Breast epithelium (tissue), 3 donors: ENCODE results near the gene ASIP.

Source experiments
- POLR2AphosphoS5 ChIP-seq, 3 donors: sonication (generic); formaldehyde crosslinking; IDR thresholded peaks; one replicate each; pipeline ENCODE4 v1.6.1; 2017; ENCODE audit warnings: antibody characterized with exemption in 3 of 3
- TF ChIP-seq, protein P1 (sequence below), 3 donors: fragments of 450-650 bp; IDR thresholded peaks; one replicate each; pipeline ENCODE4 v1.5.1; 2016 to 2017; ENCODE audit warnings: antibody characterized with exemption in 3 of 3, mild to moderate bottlenecking in 3 of 3, moderate library complexity in 3 of 3

- TF ChIP-seq POLR2AphosphoS5 (IDR thresholded peaks at IDR 0.05) = no peak
- TF ChIP-seq, protein P1, sequence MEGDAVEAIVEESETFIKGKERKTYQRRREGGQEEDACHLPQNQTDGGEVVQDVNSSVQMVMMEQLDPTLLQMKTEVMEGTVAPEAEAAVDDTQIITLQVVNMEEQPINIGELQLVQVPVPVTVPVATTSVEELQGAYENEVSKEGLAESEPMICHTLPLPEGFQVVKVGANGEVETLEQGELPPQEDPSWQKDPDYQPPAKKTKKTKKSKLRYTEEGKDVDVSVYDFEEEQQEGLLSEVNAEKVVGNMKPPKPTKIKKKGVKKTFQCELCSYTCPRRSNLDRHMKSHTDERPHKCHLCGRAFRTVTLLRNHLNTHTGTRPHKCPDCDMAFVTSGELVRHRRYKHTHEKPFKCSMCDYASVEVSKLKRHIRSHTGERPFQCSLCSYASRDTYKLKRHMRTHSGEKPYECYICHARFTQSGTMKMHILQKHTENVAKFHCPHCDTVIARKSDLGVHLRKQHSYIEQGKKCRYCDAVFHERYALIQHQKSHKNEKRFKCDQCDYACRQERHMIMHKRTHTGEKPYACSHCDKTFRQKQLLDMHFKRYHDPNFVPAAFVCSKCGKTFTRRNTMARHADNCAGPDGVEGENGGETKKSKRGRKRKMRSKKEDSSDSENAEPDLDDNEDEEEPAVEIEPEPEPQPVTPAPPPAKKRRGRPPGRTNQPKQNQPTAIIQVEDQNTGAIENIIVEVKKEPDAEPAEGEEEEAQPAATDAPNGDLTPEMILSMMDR (IDR thresholded peaks at IDR 0.05) = no peak
Observed at GRCh38 chr20:34235875-34236274, 5.3 kb upstream of the ASIP start.
